ENCODE results near the gene XKR3. TPM values are rescaled to one million over a fixed set of nuclear protein-coding genes. Genes with fewer than 3 reads are reported as not detected.

XKR3 gene
- total and polyA plus RNA-seq, 2 of the 8 experiments (the other 6 are each of a cell fraction or from before 2014, with no cell fraction given): 0.17 TPM; not detected in 1

DNA sequence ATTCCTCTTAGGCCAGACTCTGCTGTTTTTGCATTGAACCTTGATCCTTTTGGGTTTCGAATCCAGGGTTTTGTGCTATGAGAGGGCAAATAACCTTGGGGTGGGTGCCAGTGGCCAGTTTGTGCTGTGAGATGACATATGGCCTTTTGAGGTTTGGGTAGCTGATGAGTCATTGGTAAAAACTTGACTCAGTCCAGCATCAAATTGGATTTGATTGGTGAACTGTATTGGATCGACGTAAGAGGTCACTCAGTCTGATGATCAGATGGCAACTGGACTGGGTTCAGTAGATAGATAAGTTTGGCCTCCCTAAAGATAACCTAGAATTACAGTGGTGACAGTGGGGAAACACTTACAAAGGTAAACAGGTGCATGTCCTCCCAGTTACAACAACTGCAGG, 41.0 kb upstream of the XKR3 start:
- no peak overlapping the region for H2BK5ac ChIP-seq (ENCODE audit: low read depth, low read length)
- H3K4me1 ChIP-seq (replicated peaks in 1 of 4; ENCODE audit: control insufficient read depth in 3 of 4, insufficient read depth in 4 of 4, low read length in 3 of 4): no peaks in the 10 kb centered on the region
- H3K27me3 ChIP-seq (replicated peaks in 1 of 4; ENCODE audit: control insufficient read depth in 3 of 4, extremely low read depth in 1 of 4, insufficient read depth in 3 of 4, low read length in 3 of 4): no peaks in the 10 kb centered on the region
- no peak overlapping the region for H3K4me2 ChIP-seq (ENCODE audit: insufficient read depth in 1 of 2, low read depth in 2 of 2, low read length in 2 of 2)
- H3K27ac ChIP-seq (ENCODE audit: low read depth, low read length): no peak overlapping the region
- H3K79me2 ChIP-seq (ENCODE audit: control insufficient read depth in 1 of 2, insufficient read depth in 2 of 2, low read length in 2 of 2): no peaks in the 10 kb centered on the region
- H3K56ac ChIP-seq (replicated peaks; ENCODE audit: insufficient read length, low read depth, low read length): no peak overlapping the region
- H4K91ac ChIP-seq (replicated peaks; ENCODE audit: insufficient read length, low read length): no peak overlapping the region
- H4K5ac ChIP-seq (ENCODE audit: insufficient read length, low read depth, low read length): no peak overlapping the region
- H2AK5ac ChIP-seq (ENCODE audit: low read depth, low read length): no peak overlapping the region
- ChIA-PET CTCF (ENCODE audit: partially characterized antibody) (interaction anchor here (1.2 kb wide), 1 partner anchor 82 kb away, joined by 4 read pairs; no protein-coding TSS in a partner anchor), POLR2A (ENCODE audit: partially characterized antibody) (no interaction called here)
- H3K23ac ChIP-seq (ENCODE audit: insufficient read length): no peak overlapping the region
- H2AFZ ChIP-seq (ENCODE audit: low read length): no peak overlapping the region
- no peak overlapping the region for H3K4ac ChIP-seq (replicated peaks; ENCODE audit: insufficient read length, low read depth, low read length)
- H3K4me3 ChIP-seq (ENCODE audit: extremely low read depth in 1 of 4, insufficient read depth in 2 of 4, low read depth in 3 of 4, low read length in 4 of 4): no peak overlapping the region
- WGBS, 2 experiments (ENCODE audit: extremely low coverage in 1 of 2, insufficient coverage in 1 of 2, insufficient read length in 1 of 2, insufficient replicate concordance in 2 of 2, low coverage in 1 of 2, low lambda C conversion rate in 2 of 2, missing lambda C conversion rate in 1 of 2): 83% methylated on average over 3 of the region's 3 CpGs; no CpG with 5 or more reads in 1 of the 2 experiments
- no peak overlapping the region for H2BK12ac ChIP-seq (ENCODE audit: low read depth, low read length)
- H3K23me2 ChIP-seq (ENCODE audit: low read depth, low read length): no peaks in the 10 kb centered on the region
- no peaks in the 10 kb centered on the region for H3K9me3 ChIP-seq (ENCODE audit: insufficient read depth in 2 of 2, low read depth in 1 of 2, low read length in 1 of 2)
- H3K9ac ChIP-seq (replicated peaks in 1 of 4; ENCODE audit: extremely low read depth in 1 of 4, low read depth in 3 of 4, low read length in 3 of 4): no peak overlapping the region
- FAIRE-seq: no peak
- H4K20me1 ChIP-seq (replicated peaks in 1 of 2; ENCODE audit: control insufficient read depth in 1 of 2, insufficient read depth in 2 of 2, low read length in 2 of 2): no peaks in the 10 kb centered on the region
- no peak overlapping the region for H2BK20ac ChIP-seq (ENCODE audit: low read length)
- H2BK120ac ChIP-seq (replicated peaks; ENCODE audit: low read depth, low read length): no peak overlapping the region
- H4K8ac ChIP-seq (ENCODE audit: extremely low read depth, insufficient read depth, low read length): no peak overlapping the region
- DNase-seq (ENCODE audit: low read depth in 1 of 2, low spot score in 2 of 2): no peak
- H3K14ac ChIP-seq (ENCODE audit: insufficient read length): no peak overlapping the region
- no peak overlapping the region for H2BK15ac ChIP-seq (ENCODE audit: low read length)
- H3K79me1 ChIP-seq (ENCODE audit: low read depth, low read length): no peaks in the 10 kb centered on the region
- H3K36me3 ChIP-seq (ENCODE audit: control insufficient read depth in 2 of 4, insufficient read depth in 4 of 4, low read length in 3 of 4): no peaks in the 10 kb centered on the region
- no peak overlapping the region for H3K18ac ChIP-seq (ENCODE audit: extremely low read depth, low read length)
